Activated CD4-positive, alpha-beta T cell treated with anti-CD3 and anti-CD28 coated beads, Interleukin-10, Interleukin-2, amounts not matched to agents 100 ng/mL and 50 ng/mL, durations not matched to agents 16 hours and 8 hours (primary cell): ENCODE results near the gene COLEC11.

ENCODE experiments used
- DNase-seq: peaks from one replicate; pipeline ENCODE4 v3.0.0-alpha.2; 2020

The COLEC11 gene

DNA sequence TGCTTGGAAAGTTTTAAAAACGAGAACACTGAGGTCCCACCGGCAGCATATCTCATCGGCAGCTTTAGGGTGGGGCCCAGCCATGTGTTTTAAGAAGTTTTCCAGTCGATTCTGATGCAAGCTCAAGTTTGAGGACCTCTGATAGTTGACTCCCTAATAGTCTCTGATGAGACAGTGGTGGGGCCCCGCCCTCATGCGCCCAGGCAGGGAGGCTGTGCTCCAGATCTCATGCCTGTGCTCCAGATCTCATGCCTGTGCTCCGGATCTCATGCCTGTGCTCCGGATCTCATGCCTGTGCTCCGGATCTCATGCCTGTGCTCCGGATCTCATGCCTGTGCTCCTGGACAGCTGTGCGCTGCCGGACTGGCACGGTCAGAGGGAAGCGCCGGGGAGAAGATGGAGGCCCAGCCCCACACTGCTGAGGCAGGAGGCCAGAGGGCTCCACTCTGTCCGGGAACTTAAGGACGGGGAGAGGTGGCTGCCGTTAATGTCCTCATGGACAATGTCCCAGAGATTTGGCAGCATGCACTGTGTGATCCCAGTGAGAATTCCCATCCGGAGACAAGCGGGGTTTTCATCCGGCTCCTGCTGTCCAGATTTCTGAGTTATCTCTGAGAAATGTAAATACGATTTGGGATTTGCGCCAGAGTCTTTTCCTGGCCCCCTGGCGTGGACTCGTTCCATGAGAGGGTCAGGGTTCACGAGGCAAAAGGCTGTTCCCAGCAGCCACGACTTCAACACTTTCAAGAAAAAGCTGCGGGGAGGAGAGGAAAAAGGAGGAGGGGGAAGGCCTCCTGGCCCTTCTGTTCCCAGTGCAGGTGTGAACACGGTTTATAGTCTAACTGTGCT, 9.4 kb upstream of the COLEC11 start:
- no peak for DNase-seq

DNA sequence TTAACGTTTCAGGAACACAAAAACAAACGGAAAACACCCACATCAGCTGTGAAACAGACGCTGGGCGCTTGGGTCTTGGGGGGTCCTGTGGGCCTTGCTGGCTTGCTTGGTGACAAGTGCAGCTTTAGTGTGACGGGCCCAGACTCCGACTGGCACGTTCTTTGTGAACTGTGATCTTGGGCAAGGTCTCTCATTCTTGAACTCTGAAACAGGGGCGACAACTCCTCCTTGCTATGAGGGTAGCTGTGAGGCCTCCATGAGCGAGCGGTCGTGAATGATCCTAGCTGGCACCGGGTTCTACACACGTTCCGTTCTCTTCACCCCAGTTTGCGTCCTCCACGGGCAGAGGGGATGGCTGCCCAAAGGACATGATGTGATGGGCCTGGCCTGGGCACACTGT, 8.7 kb upstream of the COLEC11 start:
- DNase-seq: no peak

DNA sequence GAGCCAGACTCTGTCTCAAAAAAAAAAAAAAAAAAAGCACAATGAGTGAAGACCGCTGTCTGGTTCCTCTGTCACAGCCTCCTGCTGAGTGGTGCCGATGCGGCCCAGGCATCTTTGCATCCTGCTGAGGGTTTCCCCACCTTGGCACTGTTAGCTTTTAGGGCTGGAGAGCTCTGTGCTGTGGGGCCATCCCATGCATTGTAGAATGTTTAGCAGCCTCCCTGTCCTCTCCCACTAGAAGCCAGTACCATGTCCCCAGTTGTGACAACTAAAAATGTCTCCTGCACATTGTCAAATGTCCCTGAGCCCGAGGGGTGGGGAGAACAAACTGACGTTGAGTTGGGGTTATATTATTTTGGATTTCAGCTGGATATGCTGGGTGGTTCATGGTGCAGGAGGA, 7.9 kb upstream of the COLEC11 start:
- no peak for DNase-seq

DNA sequence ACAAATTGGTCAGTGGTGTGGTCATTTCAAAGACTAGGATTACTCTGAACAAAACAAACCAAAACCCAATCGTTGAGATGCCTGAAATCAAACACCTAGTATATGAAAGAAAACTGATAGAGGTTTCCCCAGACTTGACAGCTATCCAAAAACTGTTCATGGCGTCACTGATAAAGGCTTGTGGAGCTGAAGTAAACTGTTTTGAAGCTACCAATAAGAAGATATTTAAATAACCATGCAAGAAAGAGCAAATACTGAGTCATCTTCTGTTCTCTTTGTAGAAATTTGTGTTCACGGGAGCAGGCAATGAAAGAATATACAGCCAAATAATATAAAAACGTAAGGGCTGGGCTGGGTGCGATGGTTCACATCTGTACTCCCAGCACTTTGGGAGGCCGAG, 7.5 kb upstream of the COLEC11 start:
- no peak for DNase-seq

DNA sequence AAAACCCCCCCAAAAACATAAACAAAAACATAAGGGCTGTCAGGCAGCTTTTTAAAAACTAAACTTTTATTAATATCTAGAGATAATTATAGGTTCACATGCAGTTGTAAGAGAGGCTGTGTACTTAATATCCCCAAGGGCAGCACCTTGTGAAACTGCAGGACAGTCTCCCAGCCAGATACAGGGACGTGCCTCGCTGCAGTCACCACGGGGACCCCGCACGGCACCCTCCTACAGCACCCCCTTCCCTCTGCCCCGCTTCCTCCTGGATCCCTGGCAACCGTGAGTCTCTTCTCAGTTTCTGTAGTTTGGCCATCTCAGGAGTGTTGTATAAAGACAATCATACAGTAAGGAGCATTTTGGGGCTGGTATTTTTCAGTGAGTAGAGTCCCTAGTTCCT, 6.8 kb upstream of the COLEC11 start:
- DNase-seq: no peak

DNA sequence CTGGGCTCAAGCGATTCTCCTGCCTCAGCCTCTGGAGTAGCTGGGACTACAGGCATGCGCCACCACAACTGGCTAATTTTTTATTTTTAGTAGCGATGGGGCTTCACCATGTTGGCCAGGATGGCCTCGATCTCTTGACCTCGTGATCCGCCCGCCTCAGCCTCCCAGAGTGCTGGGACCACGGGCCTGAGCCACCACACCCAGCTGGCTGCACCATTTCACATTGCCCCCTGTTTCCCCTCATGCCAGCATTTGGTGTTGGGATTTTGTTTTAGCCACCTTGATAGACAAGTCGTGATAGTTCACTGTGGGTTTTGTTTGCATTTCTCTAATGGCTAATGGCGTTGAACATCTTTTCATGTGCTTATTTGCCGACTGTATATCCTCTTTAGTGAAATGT, 5.8 kb upstream of the COLEC11 start:
- DNase-seq: no peak

DNA sequence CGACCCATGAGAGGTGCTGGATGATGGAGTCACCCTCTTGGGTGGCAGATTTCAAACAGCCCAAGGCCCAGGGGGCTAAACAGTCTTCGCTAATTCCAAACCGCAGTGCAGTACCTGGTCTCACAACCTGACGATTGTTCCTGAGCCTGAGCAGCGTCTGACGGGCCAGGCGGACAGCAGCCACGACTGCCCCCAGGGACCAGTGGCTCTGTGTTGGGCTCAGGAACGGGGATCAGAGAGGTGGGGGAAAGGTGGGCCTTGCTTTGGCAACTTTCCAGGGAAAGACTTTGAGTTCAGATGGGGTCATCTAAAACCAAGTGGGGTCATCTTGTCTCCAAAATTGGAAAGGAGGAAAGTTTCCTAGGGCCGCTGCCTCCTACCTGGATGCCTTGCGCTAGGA, 492 bp downstream of the COLEC11 start:
- DNase-seq: no peak

DNA sequence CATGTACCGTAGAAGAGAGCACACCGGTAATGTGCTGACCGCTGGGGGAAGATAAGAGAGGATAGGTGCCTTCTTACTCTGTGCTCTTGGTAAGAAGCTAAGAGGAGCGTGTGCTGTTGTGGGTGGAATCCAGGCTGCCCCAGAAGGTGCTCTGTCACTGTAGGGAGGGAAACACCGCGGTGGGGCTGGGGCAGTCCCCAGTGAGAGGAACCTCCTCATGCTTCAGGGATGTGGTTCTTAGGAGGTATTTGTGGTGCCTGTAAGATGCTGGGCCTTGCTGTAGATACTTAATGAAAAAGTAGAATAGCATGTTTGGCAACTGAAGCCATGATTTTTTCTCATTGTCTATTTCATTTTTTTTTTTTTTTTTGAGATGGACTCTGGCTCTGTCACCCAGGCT, 1.1 kb downstream of the COLEC11 start:
- DNase-seq: peak; percentile 36

DNA sequence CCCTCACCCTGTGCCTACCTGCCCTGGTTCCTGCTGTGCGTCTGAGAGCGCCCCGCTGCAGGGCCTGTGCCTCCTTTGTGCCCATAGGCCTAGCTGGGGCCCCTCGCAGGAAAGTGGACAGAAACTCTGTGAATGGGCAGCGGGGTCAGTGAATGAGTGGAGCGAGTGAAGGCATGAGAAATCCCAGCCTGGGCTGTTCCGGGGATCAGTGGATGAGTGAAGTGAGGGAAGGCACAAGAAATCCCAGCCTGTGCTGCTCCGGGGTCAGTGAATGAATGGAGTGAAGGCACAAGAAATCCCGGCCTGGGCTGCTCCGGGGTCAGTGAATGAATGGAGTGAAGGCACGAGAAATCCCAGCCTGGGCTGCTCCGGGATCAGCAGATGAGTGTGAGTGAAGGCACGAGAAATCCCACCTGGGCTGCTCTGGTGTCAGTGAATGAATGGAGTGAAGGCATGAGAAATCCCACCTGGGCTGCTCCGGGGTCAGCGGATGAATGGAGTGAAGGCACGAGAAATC, 2.0 kb downstream of the COLEC11 start:
- DNase-seq: no peak

DNA sequence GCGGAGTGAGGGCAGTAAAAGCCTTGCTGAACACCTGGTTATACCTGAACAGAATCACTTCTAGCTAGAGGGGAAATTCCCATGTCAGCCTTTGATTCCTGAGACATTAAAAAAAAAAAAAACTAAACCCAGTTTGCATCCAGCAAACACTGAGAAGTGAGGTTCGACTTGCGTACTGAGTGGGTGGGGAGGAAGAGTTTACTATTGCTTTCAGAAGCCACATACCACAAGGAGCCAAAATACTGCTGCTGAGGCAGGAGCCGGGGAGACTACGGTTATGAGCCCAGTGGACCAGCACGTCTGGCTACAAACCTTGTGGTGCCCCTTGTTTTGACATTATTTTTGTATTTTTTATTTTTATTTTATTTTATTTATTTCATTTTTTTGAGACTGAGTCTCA, 2.7 kb downstream of the COLEC11 start:
- no peak for DNase-seq

DNA sequence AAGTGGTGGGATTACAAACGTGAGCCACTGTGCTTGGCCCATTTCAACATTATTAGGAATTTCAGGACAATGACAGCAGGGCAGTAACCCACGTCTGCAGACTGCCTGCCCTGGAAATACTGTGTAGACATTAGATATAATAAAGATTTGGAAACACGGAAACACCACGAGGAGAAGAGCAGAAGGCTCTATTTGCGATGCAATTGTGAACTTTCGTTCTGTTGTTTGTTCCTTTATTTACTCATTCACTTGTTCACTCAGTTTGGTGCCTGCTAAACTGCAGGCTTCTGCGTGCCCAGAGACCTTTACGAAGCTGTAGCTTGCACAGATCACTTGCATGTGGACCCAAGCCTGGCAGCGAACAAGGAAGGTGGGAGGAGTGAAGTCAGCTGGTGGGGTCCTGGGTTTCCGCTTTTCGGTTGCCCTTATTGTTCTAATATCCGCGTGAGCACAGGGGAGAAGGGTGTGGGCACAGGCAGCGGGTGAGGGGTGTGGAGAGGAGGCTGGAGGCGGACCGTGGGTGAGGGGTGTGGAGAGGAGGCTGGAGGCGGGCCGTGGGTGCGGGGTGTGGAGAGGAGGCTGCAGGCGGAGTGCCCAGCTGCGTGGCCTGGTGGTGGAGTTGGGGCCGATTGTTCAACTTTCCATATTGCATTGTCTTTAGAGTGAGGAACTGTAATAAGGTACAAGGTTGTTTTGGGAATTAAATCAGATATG, 3.4 kb downstream of the COLEC11 start:
- no peak for DNase-seq

DNA sequence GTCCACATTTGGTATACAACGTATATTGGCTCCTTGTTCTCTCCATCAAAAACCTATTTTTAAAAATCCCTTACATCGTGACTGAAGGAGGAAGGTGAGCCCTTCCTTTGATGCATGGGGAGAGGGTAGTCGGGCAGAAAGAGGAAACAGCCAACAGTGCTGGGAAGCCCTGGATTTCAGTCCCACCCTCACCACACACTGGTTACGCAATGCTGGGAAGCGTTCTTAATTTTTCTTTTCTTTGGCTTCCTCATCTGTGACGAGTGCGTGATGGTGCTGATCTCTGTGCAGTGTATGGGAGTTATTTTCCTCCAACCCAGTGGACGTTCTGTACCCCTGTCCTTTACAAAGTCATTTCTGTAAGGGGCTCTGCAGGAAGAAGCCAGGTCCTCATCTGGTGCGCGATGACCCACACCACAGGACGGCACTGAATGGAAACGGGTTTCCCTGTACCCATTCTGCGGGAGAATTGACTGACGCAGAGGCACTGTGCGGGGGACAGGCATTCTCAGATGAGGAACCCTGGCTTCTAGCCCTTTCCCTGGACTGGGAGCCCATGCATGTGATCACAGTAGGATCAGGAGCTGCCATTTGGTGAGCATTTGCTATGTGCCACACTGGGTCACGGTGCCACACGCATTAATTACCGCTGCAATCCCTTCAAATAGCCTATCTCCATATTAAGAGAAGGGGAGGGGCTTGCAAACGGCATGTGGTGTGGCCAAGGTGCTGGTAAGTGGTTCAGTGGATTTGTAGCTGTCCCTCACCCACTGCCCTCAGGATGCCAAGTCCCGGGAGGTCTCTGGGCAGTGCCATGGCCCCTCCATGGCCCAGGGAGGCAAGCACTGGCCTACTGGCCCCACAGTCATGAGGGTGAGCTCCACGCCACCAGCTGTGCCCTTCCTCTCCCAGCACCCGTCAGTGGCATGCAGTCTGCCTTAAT, 4.3 kb downstream of the COLEC11 start:
- DNase-seq: no peak

DNA sequence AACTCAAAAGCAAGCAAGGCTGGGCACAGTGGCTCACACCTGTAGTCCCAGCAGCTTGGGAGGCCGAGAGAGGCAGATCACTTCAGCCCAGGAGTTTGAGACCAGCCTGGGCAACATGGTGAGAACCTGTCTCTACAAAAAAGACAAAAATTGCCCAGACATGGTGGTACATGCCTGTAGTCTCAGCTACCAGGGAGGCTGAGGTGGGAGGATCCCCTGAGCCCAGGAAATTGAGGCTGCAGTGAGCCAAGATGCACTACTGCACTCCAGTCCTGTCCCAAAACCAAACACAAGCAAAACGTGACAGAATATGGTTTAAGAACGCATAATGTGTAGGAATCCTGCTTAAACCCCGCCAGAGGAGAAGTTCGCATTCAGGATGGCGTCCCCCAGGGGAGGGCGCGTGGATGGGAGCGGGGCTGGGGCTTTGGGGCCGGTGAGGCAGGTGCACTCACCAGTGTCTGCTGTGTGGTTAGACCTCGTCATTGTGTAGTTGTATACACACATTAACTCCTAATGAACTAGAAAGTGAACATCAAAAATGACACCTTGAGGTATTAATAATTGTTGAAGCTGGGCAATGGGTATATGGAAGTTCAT, 5.4 kb downstream of the COLEC11 start:
- DNase-seq: no peak

DNA sequence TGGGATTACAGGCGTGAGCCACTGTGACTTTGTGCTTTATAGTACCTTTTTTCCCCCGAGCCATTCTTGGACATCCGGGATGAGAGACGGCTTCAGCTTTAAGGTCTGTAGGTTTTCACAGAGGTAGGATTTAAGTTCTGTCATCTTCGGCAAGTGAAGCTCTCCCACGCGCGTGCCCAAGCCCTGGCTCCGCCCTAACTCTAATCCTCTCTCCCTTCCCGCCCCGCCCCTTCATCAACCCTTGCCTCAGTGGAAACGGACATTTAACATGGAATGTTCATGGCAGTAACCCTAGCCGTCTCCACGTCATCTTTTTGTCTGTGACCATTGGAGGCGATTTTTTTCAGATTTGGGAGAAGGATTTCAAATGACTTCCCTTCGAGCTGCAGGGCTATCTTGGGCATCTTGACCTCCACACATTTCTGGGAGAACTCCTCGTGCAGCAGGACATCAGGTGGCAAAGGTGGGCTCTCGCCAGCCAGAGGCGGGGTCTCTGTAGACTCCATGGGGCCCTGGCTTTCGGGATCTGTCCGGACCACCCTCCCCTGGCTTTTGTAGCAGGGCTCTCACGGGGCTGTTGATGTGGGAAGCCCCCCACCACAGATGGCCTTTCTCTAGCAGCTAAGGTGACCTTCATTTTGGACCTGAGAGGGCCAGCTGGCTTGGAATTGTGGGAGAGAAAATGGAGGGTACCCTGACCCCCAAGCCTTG, 6.8 kb downstream of the COLEC11 start:
- DNase-seq: no peak

DNA sequence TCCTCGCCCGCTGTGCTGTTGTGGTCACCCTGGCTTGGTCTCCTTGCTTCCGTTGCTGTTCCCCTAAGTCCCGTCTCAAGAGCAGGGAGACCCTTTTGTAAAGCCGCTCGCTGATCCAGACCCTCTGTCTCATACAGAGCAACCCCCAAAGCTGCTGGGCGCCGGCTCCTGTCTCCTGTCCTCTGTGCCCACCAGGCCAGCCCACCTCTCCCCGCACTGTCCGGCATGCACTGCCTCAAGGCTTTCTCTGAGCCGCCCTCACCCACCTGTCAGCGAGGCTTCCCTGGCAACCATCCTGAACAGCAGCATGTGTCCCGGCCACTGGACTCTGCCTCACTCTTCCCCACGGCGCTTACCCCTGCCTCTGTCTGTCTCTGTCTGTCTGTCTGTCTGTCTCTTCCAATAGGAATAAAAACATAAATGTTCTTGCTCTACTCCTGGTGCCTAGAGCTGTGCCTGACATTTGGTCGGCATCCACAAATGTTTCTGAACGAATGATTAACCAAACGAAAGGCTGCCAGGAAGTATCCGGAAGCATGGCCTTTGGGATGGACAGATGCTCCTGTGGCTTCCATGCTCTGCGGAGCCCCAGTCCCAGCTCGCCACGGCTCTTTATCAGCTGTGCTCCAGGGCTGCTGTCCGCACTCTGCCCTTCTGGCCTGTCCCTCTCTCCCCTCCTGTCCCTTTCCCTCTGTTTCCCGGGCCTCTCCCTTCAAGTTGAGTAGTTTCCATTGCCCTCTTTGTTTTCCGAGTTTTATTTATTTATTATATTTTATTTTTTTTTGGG, 7.8 kb downstream of the COLEC11 start:
- no peak for DNase-seq

DNA sequence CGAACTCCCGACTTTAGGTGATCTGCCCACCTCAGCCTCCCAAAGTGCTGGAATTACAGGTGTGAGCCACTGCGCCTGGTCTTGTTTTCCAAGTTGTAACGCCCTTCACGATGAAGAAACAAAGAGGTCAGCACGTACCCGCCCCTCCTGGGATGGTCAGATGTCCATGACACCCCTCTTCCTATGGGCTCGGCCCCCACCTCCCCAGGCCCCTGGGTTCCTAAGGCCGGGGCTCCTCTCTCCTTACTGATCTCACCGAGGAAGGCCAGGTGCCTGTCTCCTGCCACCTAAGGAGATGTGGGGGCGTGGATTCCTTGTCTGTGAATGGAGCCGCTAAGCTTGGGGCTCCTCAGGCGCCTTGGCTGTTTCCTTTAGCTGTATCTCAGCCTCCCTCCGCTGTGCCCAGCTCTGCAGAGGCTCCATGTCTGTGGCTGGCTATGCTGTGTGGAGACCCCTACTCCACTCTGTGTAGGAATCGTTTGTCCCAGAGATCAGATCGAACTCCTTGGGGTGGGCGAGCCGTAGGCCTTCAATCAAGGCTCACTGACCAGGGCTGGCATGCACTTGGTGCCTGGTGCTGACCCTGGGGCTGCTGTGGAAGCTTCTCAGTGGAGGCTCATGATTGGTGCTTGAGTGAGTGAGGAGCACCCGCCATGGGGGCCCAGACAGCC, 8.8 kb downstream of the COLEC11 start:
- DNase-seq: no peak

DNA sequence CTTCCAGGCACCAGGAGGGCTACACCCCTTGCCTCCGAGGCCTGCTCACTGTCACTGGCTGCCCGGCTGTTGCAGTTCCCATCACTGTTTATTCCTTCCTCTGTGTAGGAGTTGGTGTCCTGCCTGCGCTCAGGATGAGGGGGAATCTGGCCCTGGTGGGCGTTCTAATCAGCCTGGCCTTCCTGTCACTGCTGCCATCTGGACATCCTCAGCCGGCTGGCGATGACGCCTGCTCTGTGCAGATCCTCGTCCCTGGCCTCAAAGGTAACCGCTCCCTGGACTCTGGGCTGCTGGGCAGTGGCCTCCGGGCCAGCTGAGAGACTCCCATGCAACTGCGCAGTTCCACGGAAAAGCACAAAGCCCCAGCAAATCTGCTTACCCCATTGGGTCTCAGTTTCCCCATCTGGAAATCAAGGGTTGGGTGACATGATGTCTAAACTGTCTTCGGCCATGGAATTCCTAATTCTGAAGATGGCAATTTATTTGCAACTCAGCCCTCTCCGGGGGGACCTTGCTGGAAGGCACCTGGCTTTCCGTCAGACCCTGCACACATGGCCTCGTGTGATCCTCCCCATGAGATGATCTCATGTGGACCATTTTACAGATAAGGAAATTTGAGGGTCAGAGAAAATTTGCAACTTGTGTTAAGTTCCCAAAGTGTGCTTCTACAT, 9.4 kb downstream of the COLEC11 start:
- no peak for DNase-seq

DNA sequence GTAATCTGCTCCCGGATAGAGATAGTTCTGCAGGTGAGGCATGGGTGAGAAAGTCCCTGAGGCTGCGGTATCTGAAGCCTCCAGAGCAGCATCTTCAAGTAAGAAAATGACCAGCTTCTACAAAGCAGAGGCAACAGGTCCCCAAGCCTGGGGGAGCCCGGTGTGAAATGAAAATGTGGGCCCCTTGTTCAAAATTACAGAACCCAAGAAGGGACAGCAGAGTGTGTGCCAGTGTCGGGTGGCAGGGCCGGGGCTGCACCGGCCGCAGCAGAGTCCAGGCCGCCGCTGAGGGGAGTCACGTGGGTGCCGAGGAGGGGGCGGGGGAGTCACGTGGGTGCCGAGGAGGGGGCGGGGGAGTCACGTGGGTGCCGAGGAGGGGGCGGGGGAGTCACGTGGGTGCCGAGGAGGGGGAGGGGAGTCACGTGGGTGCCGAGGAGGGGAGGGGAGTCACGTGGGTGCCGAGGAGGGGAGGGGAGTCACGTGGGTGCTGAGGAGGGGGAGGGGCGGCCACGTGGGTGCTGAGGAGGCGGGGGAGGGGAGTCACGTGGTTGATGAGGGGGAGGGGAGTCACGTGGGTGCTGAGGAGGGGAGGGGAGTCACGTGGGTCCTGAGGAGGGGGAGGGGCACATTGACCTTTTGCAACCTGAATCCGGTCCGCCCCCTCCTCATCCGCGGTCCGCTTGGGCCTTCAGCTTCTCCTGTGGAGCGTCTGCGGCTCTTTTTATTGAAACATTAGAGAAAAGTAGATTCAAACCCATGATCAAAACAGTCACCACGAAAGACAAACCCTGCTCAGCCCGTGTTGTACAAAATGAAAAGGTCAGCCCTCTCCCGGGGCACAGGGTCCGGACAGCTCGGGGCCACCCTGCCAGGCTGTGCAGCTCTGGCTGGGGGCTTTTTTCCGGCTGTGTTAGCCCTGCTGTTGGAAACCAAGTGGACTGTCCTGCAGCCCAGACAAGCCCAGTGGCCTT, 10.4 kb downstream of the COLEC11 start:
- DNase-seq: peak; percentile 61

DNA sequence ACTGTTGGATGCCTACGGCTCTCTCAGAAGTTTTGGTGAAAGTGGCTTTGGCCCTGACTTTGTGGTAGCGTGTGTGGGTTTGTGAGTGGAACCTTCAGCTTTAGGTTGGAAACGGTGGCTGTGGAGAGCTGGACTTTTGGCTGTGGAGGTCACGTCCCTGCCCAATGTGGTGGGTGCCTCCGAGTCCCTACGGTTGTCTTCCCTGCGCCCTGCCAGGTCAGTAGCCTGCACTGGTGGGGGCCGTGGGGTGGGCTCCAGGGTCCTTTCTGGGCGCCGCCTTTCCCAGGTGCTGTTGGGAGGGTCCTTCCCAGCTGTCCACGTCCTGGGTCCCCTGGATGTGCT, 11.1 kb downstream of the COLEC11 start:
- DNase-seq: no peak
